ENCODE measurements around the gene SARS1. TPM values are rescaled to one million over a fixed set of nuclear protein-coding genes. Genes with fewer than 3 reads are reported as not detected.

The SARS1 gene
- total and polyA plus RNA-seq, 2 donors (not counting 1 experiment from before 2014, with no cell fraction given): 59.1 to 115 TPM

DNA sequence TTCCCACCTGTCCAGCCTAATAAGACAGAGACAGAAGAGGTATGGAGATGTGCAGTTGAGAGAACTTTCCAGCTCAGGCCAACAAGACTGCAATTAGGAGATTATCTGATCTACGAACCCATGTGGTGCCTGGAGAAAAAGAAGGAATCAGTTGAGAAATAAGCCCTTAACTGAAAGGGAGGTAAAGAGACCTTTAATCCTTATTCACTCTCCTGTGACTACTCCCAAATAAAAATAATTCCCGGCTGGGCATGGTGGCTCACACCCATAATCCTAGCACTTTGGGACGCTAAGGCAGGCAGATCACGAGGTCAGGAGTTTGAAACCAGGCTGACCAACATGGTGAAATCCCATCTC is 31.9 kb upstream of the SARS1 start:
- POLR2A ChIA-PET: no interaction called here

DNA sequence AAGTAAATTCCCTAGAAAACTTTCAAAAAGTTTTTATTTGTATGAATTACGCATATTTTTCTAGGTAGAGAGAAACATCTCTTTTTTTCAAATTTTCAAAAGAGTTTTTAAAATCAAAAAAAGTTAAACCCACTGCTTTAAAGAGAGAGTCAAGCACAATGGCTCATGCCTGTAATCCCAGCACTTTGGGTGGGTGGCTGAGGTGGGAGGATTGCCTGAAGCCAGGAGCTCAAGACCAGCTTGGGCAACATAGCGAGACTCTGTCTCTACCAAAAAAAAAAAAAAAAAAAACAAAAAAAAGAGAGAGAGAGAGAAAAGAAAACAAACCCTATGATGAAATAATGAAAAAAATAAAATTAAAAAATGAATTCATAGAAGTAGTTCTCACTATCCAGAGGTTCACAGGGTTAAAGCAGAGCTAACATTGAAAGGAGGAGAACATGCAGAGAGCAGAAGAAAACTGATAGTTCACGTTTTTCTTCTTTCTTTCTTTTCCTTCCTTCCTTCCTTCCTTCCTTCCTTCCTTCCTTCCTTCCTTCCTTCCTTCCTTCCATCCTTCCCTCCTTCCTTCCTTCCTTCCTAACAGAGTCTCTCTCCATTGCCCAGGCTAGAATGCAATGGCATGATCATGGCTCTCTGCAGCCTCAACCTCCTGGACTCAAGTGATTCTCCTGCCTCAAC is 30.5 kb upstream of the SARS1 start:
- no peaks in the 10 kb centered on the region for H3K9me3 ChIP-seq (ENCODE audit: control extremely low read depth in 1 of 3, control insufficient read depth in 2 of 3, insufficient read depth in 1 of 3, low read length in 2 of 3)
- intact Hi-C loops (cut with micrococcal nuclease): no loop called here
- no peak overlapping the region for H3K4me3 Mint-ChIP-seq
- no peaks in the 10 kb centered on the region for H3K4me1 Mint-ChIP-seq
- H4K20me1 ChIP-seq (ENCODE audit: control insufficient read depth, insufficient read depth, low read length, poor library complexity, severe bottlenecking): no peaks in the 10 kb centered on the region
- ChIA-PET POLR2A (no interaction called here), CTCF (no interaction called here)
- no peaks in the 10 kb centered on the region for H3K36me3 ChIP-seq (replicated peaks in 1 of 2; ENCODE audit: control extremely low read depth in 1 of 2, control insufficient read depth in 1 of 2, extremely low read depth in 1 of 2, insufficient read depth in 2 of 2, low read length in 1 of 2)
- no peaks in the 10 kb centered on the region for H3K4me1 ChIP-seq (ENCODE audit: control insufficient read depth in 2 of 2, insufficient read depth in 2 of 2, low read length in 2 of 2)
- ATAC-seq (ENCODE audit: low read depth): no peak
- H3K9me3 Mint-ChIP-seq (ENCODE audit: insufficient read depth): no peaks in the 10 kb centered on the region
- no peak for DNase-seq
- H3K4me3 ChIP-seq (ENCODE audit: control extremely low read depth in 1 of 5, extremely low read depth in 1 of 5, insufficient read depth in 1 of 5, low read depth in 2 of 5, low read length in 4 of 5): no peak overlapping the region
- TF ChIP-seq, protein P1, sequence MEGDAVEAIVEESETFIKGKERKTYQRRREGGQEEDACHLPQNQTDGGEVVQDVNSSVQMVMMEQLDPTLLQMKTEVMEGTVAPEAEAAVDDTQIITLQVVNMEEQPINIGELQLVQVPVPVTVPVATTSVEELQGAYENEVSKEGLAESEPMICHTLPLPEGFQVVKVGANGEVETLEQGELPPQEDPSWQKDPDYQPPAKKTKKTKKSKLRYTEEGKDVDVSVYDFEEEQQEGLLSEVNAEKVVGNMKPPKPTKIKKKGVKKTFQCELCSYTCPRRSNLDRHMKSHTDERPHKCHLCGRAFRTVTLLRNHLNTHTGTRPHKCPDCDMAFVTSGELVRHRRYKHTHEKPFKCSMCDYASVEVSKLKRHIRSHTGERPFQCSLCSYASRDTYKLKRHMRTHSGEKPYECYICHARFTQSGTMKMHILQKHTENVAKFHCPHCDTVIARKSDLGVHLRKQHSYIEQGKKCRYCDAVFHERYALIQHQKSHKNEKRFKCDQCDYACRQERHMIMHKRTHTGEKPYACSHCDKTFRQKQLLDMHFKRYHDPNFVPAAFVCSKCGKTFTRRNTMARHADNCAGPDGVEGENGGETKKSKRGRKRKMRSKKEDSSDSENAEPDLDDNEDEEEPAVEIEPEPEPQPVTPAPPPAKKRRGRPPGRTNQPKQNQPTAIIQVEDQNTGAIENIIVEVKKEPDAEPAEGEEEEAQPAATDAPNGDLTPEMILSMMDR (IDR thresholded peaks at IDR 0.05): no peak
- TF ChIP-seq EZH2 (IDR thresholded peaks at IDR 0.05; ENCODE audit: borderline replicate concordance, insufficient read depth, low read depth, low read length, poor library complexity, severe bottlenecking): no peak
- H3K27me3 ChIP-seq (replicated peaks in 1 of 4; ENCODE audit: control extremely low read depth in 1 of 4, control insufficient read depth in 3 of 4, insufficient read depth in 4 of 4, low read length in 3 of 4): peaks cover 0 to 9% (median 2%) of the 10 kb centered on the region in 4 experiments
- H2AFZ ChIP-seq (ENCODE audit: insufficient read depth, low read depth, low read length, poor library complexity, severe bottlenecking): no peak overlapping the region
- no peak overlapping the region for H3K27ac ChIP-seq (ENCODE audit: low read length in 2 of 2)
- no peaks in the 10 kb centered on the region for H3K79me2 ChIP-seq (ENCODE audit: control insufficient read depth, insufficient read depth, low read length)
- H3K27me3 Mint-ChIP-seq: peaks cover 20% of the 10 kb centered on the region
- H3K27ac Mint-ChIP-seq: no peak overlapping the region
- no peak overlapping the region for H3K9ac ChIP-seq (ENCODE audit: low read length)
- H3K4me2 ChIP-seq (replicated peaks; ENCODE audit: low read depth, low read length, poor library complexity, severe bottlenecking): no peak overlapping the region
- WGBS (ENCODE audit: insufficient coverage): 33% methylated on average over 1 of the region's 3 CpGs

More for the DNA sequence above, 31.9 kb upstream of the SARS1 start:
- Mint-ChIP-seq H3K4me1 (no peaks in the 10 kb centered on the region), H3K27ac (no peak overlapping the region), H3K27me3 (peaks cover 14% of the 10 kb centered on the region), H3K9me3 (ENCODE audit: insufficient read depth) (no peaks in the 10 kb centered on the region), H3K4me3 (no peak overlapping the region)
- DNase-seq: no peak
- H3K4me3 ChIP-seq (ENCODE audit: control extremely low read depth in 1 of 5, extremely low read depth in 1 of 5, insufficient read depth in 1 of 5, low read depth in 2 of 5, low read length in 4 of 5): no peak overlapping the region
- no peak overlapping the region for H3K9ac ChIP-seq (ENCODE audit: low read length)
- CTCF ChIA-PET: no interaction called here
- TF ChIP-seq, protein P1 (IDR thresholded peaks at IDR 0.05): no peak
- no peak for TF ChIP-seq EZH2 (IDR thresholded peaks at IDR 0.05; ENCODE audit: borderline replicate concordance, insufficient read depth, low read depth, low read length, poor library complexity, severe bottlenecking)
- H4K20me1 ChIP-seq (ENCODE audit: control insufficient read depth, insufficient read depth, low read length, poor library complexity, severe bottlenecking): no peaks in the 10 kb centered on the region
- WGBS (ENCODE audit: insufficient coverage): no CpG with 5 or more reads among the region's 4 CpGs
- no peaks in the 10 kb centered on the region for H3K79me2 ChIP-seq (ENCODE audit: control insufficient read depth, insufficient read depth, low read length)
- no peaks in the 10 kb centered on the region for H3K9me3 ChIP-seq (ENCODE audit: control extremely low read depth in 1 of 3, control insufficient read depth in 2 of 3, insufficient read depth in 1 of 3, low read length in 2 of 3)
- H3K27ac ChIP-seq (ENCODE audit: low read length in 2 of 2): no peak overlapping the region
- H3K36me3 ChIP-seq (replicated peaks in 1 of 2; ENCODE audit: control extremely low read depth in 1 of 2, control insufficient read depth in 1 of 2, extremely low read depth in 1 of 2, insufficient read depth in 2 of 2, low read length in 1 of 2): no peaks in the 10 kb centered on the region
- H2AFZ ChIP-seq (ENCODE audit: insufficient read depth, low read depth, low read length, poor library complexity, severe bottlenecking): no peak overlapping the region
- no peaks in the 10 kb centered on the region for H3K4me1 ChIP-seq (ENCODE audit: control insufficient read depth in 2 of 2, insufficient read depth in 2 of 2, low read length in 2 of 2)
- H3K27me3 ChIP-seq (replicated peaks in 1 of 4; ENCODE audit: control extremely low read depth in 1 of 4, control insufficient read depth in 3 of 4, insufficient read depth in 4 of 4, low read length in 3 of 4): peaks cover 0 to 9% (median 2%) of the 10 kb centered on the region in 4 experiments
- no peak overlapping the region for H3K4me2 ChIP-seq (replicated peaks; ENCODE audit: low read depth, low read length, poor library complexity, severe bottlenecking)
- intact Hi-C loops (cut with micrococcal nuclease): no loop called here
- ATAC-seq (ENCODE audit: low read depth): no peak

Measured in B cell (primary cell).